Myometrial cell (primary cell): ENCODE results near the gene POTEB. TPM values are rescaled to one million over a fixed set of nuclear protein-coding genes. Genes with fewer than 3 reads are reported as not detected.

Experiments used
- total RNA-seq: library from RNA; depleted of rRNA; stranded (reverse); fragments of >200 nt; gene quantifications from 2 replicates; pipeline ENCODE4 v1.2.3, GENCODE V29; 2015

Gene POTEB
- not detected in 2 replicates for total RNA-seq

GRCh38 chr15:21877635-21878034 is at the start of gene POTEB:
TSS of gene POTEB (minus strand) at chr15:21877735. CDS start at chr15:21877246, 489 bp downstream.

Other genes with a start within 250 kb of the POTEB start
- gene OR4M2, start 202.8 kb upstream of the POTEB start, total RNA-seq: not detected in 2 replicates